HG03103 (cell line): Measurements from ENCODE around the gene RNF150.

Source experiments
- ATAC-seq: cut with Tn5 transposase; IDR thresholded peaks from one replicate; pipeline ENCODE4 v1.9.1; 2021; ENCODE audit warnings: low read depth; ENCODE audit not compliant: unreplicated experiment

The RNF150 gene

DNA sequence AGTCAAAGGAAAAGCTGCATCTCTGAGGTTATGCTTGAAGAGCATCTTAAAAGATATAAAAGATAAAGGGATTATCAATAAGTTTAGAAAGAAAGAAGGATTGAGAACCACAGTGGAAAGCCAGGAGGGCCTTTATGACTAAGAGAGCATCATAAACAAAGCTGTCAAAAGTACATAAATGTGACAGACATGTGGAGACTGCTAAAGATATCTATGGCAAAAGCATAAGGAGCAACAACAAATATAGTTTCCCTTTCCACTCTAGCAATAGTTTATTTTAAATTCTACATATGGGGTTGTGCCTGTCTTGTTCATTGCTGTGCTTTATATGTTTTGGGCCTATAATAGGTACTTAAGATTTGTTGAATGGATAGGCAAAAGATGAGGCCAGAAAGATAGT lies 97.3 kb downstream of the RNF150 start:
- no peak for ATAC-seq

DNA sequence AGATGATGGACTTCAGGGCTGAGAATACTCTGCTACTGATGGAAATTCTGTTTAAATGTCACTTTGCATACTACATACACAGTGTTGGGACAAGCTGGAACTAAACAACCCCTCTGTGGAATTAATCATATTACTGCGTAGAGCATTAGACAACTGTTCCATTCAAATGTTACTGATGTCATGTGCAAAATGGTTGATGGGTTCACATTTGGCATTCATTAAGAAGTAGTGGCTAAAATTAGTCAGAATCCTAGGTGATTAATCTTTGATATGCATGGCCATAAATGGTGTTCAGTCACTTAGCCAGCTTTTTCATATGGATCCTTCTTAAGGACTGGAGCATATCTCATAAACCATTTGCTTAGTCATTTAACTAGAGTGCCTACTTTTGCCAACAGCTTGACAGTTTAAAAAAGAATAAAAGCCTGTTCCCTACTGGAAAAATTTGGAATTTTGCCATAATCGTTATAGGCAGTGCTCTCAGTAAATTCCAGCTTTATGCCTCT lies 105.2 kb downstream of the RNF150 start:
- no peak for ATAC-seq

- ATAC-seq, result no peak
These were observed 105.8 kb downstream of the RNF150 start for GRCh38 chr4:141027421-141027820.

- ATAC-seq, result no peak
These were observed 106.4 kb downstream of the RNF150 start for GRCh38 chr4:141026900-141027299.

GRCh38 chr4:141023051-141023450 lies 110.2 kb downstream of the RNF150 start:
- no peak for ATAC-seq

GRCh38 chr4:141022111-141022695 lies 111.1 kb downstream of the RNF150 start:
- no peak for ATAC-seq

GRCh38 chr4:141021397-141022110 lies 111.7 kb downstream of the RNF150 start:
- ATAC-seq, result no peak

GRCh38 chr4:141020801-141021261 lies 112.4 kb downstream of the RNF150 start:
- ATAC-seq, result no peak

DNA sequence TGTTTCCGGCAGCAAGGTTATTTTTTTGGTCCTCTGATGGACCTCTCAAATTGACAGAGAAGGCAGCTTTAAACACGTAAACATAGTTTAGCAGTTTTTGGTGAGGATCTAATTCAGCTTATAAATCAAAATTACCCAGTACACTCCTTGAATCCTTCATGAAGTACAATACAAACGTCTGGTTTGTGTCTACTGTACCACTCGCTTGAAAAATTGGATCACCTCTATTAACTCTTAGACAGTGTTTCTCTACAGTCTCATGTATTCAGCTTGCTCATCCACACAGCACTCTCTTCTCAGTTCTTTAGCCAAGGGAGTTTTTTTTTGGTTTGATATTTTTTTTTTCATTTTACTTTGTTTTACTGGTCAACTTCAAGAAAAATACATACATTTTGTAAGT lies 113.5 kb downstream of the RNF150 start:
- no peak for ATAC-seq

- no peak for ATAC-seq
These were observed 117.0 kb downstream of the RNF150 start for GRCh38 chr4:141016117-141016798.

DNA sequence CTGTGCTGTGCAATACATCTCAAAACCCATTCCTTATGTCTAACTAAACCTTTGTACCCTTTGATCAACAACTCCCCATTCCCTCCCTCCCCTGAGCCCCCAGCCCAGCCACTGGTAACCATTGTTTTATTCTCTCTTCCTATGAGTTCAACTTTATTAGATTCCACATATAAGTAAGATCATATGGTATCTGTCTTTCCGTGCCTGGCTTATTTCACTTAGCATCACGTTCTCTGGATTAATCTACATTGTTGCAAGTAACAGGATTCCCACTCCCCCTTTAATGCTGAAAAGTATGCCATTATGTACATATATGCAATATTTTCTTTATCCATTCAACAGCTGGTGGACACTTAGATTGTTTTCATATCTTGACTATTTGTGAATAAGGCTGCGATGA lies 119.4 kb downstream of the RNF150 start:
- no peak for ATAC-seq

DNA sequence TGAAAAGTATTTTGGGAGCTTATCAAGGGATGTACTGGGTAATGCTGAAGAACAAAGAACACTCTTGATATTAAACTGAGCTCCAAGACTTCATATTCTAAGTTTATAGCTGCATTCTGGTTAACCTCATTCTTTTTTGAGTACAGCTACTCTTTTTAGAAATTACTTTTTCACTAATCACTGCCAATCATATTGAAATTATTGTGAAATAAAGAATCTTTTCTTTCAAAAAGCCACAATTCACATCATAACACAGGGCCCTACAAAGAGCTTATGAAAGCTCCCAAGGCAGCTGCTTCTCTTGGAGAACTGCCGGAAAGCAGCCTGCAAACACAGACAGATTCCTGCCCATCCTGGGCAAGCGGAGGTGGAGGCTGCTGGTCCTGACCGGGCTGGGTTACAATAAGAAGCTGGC lies 121.4 kb downstream of the RNF150 start:
- ATAC-seq, result no peak

DNA sequence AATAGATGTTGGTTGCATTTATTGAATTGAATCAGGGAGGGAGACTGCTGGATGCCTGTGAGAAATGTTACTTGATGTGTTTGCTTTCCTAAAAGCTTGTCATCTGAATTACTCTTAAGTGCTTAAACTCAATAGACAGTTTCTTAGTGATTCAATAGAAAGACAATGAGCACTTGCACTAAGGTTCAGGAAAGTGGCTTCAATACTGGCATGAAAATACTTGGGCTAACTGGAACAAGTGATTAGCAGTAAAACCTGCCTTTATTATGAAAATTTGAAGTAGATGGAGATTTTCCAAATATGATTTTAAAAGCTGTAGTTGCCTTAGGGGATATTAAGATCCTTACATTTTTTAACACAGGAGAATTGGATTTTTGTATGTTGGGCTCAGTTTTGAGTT lies 123.3 kb downstream of the RNF150 start:
- no peak for ATAC-seq

DNA sequence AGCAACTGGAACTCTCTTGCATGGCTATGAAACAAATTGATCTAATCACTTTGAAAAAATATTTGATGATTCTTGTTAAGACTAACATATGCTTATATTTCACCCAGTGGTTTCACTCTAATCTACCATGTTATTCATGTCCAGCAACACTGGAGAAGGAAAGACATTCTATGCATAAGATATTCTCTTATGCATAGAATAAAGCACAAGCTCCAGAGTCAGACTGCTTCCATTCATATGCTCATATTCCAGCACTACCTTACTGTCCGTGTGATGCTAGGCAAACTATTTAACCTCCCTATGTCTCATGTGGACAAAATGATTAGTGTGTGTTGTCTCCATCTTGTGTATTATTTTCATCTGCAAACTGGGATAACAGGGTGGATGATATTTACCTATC lies 124.1 kb downstream of the RNF150 start:
- no peak for ATAC-seq

DNA sequence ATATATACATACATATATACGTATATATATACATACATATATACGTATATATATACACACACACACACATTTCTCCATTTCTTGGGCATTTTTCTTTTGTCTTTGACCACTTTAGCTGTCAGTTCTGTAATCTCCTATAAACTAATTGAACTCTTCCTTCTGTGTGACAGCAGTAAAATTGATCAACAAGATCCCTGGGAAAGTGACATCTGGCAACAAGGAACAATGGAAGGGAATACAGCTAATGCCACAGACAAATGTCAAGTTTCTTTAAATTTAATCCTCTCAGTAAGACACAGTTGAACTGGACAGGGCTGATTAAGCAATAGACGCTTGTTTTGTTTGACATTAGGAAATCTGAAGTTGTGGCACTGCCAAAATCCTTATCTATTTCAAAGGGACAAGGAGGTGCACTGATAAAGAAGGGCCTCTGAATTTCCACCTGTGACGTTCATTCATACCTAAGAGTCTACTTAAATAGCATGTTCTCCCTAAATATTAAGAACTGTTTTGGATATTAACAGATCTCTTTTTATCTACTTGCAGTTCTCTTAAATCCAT lies 126.9 kb downstream of the RNF150 start:
- ATAC-seq, result no peak

- ATAC-seq, result no peak
These were observed 128.4 kb downstream of the RNF150 start for GRCh38 chr4:141004823-141005222.

DNA sequence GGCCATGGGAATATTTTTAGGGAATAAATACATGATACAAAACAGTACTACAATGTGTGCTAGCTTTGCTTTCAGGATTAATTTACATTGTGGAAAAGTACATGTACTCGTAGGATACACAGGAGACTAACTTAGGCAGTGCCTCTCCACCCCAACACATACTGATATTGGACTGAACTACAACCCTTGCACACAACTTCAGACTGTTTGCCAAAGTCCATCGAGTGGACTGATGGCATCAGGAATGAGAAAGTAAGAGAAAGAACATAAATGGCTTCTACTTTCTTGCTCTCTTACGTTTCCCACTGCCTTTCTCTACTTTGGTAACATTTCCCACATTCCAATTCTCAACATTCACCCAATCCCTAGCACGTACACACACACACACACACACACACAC lies 130.1 kb downstream of the RNF150 start:
- no peak for ATAC-seq

DNA sequence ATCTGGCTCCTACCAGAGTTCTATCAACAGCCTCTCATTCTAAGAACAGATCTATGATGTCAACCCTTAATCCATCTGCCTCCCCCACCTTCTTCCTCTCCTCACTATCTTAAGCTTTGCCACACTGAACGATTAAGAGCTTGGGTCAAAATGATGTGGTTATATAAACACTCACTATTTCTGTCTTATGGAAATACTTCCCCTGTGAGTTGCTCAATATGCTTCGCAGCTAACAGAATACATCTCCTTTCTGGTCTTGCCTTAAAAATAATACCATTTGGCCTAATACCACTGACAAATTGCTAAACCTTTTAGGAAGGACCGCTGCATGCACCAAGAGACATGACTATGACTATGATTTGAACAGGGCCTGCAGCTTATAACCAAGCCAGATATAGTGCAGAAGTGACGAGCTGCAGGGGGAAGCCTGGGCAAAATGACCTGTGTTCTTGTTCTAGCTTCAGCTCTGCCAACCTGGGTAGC lies 130.9 kb downstream of the RNF150 start:
- ATAC-seq, result no peak

DNA sequence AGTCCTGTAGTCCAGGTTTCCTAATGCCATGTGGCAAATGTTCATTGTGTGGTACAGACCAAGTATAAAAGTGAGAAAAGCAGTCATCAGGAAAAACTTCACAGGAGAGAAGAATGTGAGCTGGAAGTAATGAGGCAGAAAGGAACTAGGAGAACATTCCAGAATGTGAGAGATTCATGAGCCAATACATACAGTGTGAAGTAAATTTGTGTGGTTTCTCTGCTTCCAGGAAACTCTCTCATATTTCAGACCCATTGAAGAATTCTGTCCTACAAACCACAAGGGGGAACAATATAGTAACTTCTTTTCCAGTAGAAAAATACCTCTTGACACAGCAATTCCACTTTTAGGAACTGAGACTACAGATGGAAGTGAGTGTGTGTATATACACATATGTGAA lies 136.5 kb downstream of the RNF150 start:
- ATAC-seq, result no peak

DNA sequence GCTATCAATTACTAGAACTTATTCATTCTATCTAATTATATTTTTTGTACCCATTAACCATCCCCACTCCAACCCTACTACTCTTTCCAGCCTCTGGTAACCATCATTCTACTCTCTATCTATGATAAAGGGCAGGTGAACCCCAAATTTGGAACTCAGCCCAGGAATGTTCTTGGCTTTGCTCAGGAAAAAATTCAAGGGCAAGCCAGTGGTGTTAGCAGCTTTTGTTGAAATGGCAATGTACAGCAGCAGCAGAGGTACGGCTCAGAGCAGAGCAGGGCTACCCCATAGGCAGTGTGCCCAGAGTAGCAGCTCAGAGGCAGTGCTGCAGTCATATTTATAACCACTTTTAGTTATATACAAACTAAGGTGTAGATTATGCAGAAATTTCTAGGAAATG lies 138.2 kb downstream of the RNF150 start:
- no peak for ATAC-seq

DNA sequence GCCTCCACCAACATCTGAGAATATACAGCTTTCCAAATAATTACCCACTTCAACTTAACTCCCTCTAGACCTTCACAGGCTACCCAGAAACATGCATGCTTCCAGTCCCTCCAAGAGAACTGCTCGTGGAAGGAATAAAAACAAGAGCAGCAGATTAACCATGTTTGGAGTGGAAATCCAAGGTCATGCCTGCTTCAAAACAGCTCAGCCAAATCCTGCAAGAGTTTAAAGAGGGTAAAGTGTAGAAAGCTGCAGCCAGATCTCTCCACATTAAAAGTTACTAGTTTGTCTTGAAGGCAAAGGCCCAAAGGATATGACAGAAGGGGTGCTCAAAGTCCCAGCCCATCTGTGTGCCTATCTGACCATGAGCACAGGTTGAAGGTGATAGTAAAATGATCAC lies 139.3 kb downstream of the RNF150 start:
- no peak for ATAC-seq
